ENCODE data around the gene PHF14. TPM values are rescaled to one million over a fixed set of nuclear protein-coding genes. Genes with fewer than 3 reads are reported as not detected.

The PHF14 gene
- total RNA-seq, 4 donors from 2014 or later = 23.9 to 72.7 (median 27.5) TPM

DNA sequence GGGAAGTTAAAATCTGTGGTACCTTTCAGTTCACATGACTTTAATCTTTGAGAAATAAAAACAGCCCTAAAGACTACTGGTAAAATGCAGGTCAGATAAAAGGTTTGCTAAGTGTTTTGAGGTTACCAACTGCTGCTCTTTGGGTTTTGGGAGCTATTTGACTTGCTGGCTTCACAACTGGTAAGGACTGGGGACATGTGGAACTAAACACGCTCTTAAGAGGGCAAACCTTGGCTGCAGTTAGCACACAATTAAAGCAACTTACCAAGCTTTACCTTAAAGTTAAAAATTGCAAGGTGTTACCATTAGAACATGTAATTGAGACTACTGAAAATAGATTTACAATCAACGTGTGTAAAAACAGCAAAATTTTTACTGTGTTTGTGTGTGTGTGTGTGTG, 220.2 kb downstream of the PHF14 start:
- H3K27me3 ChIP-seq = no peaks in the 10 kb centered on the region
- no peak for TF ChIP-seq POLR2AphosphoS5 (IDR thresholded peaks at IDR 0.05)
- no peak for TF ChIP-seq POLR2A (IDR thresholded peaks at IDR 0.05)
- no peak for TF ChIP-seq EP300 (IDR thresholded peaks at IDR 0.05)
- TF ChIP-seq, protein P1, sequence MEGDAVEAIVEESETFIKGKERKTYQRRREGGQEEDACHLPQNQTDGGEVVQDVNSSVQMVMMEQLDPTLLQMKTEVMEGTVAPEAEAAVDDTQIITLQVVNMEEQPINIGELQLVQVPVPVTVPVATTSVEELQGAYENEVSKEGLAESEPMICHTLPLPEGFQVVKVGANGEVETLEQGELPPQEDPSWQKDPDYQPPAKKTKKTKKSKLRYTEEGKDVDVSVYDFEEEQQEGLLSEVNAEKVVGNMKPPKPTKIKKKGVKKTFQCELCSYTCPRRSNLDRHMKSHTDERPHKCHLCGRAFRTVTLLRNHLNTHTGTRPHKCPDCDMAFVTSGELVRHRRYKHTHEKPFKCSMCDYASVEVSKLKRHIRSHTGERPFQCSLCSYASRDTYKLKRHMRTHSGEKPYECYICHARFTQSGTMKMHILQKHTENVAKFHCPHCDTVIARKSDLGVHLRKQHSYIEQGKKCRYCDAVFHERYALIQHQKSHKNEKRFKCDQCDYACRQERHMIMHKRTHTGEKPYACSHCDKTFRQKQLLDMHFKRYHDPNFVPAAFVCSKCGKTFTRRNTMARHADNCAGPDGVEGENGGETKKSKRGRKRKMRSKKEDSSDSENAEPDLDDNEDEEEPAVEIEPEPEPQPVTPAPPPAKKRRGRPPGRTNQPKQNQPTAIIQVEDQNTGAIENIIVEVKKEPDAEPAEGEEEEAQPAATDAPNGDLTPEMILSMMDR (IDR thresholded peaks at IDR 0.05) = no peak
- H3K36me3 ChIP-seq = no peaks in the 10 kb centered on the region
- no peak for DNase-seq (ENCODE audit: low spot score in 2 of 2)
- no peaks in the 10 kb centered on the region for H3K9me3 ChIP-seq
- H3K4me1 ChIP-seq = peaks cover 7% of the 10 kb centered on the region
- 57% methylated on average over 2 of the region's 2 CpGs for WGBS
- peak overlapping the region; percentile 29 for H3K4me3 ChIP-seq
- no peak overlapping the region for H3K27ac ChIP-seq

DNA sequence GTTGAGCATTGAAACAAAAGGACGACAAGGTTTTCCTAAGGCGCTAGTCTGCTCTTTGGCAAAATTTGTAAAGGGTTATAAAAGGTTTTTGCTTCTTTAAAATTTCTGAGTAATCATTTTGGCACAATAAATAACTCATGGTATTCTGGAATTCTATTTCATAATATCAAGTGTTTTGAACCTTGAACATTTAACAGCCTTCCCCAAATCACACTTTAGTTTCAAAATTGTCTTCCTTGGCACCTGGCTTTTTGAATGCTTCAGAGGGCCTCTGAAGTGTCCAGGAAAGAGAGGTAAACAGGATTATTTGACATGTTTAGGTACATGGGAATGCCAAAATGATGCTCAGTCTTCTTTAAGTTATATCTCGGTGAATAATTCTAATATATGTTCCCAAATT, 220.8 kb downstream of the PHF14 start:
- Histone ChIP-seq H3K4me1 (peaks cover 7% of the 10 kb centered on the region), H3K9me3 (no peaks in the 10 kb centered on the region), H3K36me3 (no peaks in the 10 kb centered on the region), H3K4me3 (no peak overlapping the region), H3K27ac (no peak overlapping the region), H3K27me3 (no peaks in the 10 kb centered on the region)
- 68% methylated on average over 3 of the region's 3 CpGs for WGBS
- TF ChIP-seq EP300 (IDR thresholded peaks at IDR 0.05) (no peak), POLR2A (IDR thresholded peaks at IDR 0.05) (no peak), POLR2AphosphoS5 (IDR thresholded peaks at IDR 0.05) (no peak)
- TF ChIP-seq, protein P1 (IDR thresholded peaks at IDR 0.05) = no peak
- DNase-seq (ENCODE audit: low spot score in 2 of 2) = no peak

DNA sequence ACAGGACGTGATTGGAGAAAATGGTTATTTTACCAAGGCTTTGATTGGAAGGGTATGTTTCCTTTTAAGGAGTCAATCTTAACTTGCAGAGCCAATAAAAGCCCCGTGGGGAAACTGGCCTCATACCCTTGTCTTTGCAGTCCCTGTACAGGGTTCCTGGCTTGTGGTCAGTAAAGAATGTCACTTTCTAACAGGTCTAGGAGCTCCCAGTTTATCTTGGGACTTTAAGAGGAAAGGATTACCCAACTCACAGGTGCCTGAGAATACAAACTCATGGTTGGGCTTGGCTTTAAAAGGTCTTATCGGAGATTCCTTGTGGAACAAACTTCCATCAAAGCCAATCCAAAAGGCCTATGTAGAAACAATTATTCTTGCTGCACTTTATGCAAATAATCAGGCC, 221.8 kb downstream of the PHF14 start:
- 69% methylated on average over 3 of the region's 3 CpGs for WGBS
- no peaks in the 10 kb centered on the region for H3K36me3 ChIP-seq
- no peak for DNase-seq (ENCODE audit: low spot score in 2 of 2)
- no peak overlapping the region for H3K27ac ChIP-seq
- no peak overlapping the region for H3K4me3 ChIP-seq
- peaks cover 7% of the 10 kb centered on the region for H3K4me1 ChIP-seq
- TF ChIP-seq EP300 (IDR thresholded peaks at IDR 0.05) (no peak), POLR2A (IDR thresholded peaks at IDR 0.05) (no peak), POLR2AphosphoS5 (IDR thresholded peaks at IDR 0.05) (no peak)
- TF ChIP-seq, protein P1 (IDR thresholded peaks at IDR 0.05) = no peak
- H3K9me3 ChIP-seq = no peaks in the 10 kb centered on the region
- no peaks in the 10 kb centered on the region for H3K27me3 ChIP-seq

GRCh38 chr7:11196143-11196542, 222.5 kb downstream of the PHF14 start:
- DNase-seq (ENCODE audit: low spot score in 2 of 2) = no peak
- H3K27ac ChIP-seq = no peak overlapping the region
- H3K4me3 ChIP-seq = no peak overlapping the region
- peaks cover 7% of the 10 kb centered on the region for H3K4me1 ChIP-seq
- no peak for TF ChIP-seq POLR2AphosphoS5 (IDR thresholded peaks at IDR 0.05)
- TF ChIP-seq, protein P1 (IDR thresholded peaks at IDR 0.05) = no peak
- no peak for TF ChIP-seq POLR2A (IDR thresholded peaks at IDR 0.05)
- TF ChIP-seq EP300 (IDR thresholded peaks at IDR 0.05) = no peak
- H3K9me3 ChIP-seq = no peaks in the 10 kb centered on the region
- no peaks in the 10 kb centered on the region for H3K27me3 ChIP-seq
- 73% methylated on average over 3 of the region's 3 CpGs for WGBS
- no peaks in the 10 kb centered on the region for H3K36me3 ChIP-seq

DNA sequence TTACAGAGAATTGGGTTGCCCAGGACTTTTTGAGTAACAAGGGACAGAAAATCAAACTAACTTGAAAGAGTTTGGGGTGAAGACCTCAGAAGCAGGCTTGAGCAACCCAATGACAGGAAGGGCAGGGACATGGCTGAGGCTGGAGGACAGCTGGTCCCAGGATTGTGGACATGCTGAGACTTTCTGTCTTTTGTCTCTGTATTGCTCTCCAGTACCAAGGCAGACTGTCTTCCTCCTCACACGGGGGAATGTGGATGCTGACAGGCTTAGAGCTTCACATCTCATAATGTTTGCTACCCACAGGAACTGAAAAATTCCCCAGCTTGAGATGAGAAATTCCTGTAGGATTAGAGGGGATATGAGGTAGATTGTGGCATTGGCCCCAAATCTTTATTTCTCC, 229.6 kb downstream of the PHF14 start:
- no peaks in the 10 kb centered on the region for H3K27me3 ChIP-seq
- H3K36me3 ChIP-seq = no peaks in the 10 kb centered on the region
- WGBS = 50% methylated on average over 1 of the region's 1 CpG
- TF ChIP-seq EP300 (IDR thresholded peaks at IDR 0.05) (no peak), POLR2AphosphoS5 (IDR thresholded peaks at IDR 0.05) (no peak), POLR2A (IDR thresholded peaks at IDR 0.05) (no peak)
- TF ChIP-seq, protein P1 (IDR thresholded peaks at IDR 0.05) = no peak
- H3K4me3 ChIP-seq = no peak overlapping the region
- no peaks in the 10 kb centered on the region for H3K4me1 ChIP-seq
- no peak for DNase-seq (ENCODE audit: low spot score in 2 of 2)
- no peak overlapping the region for H3K27ac ChIP-seq
- H3K9me3 ChIP-seq = no peaks in the 10 kb centered on the region
